Testis (tissue), 3 donors: ENCODE results near the gene RNASEL. TPM values are rescaled to one million over a fixed set of nuclear protein-coding genes. Genes with fewer than 3 reads are reported as not detected.

Experiments used
- DNase-seq: peaks from one replicate; pipeline ENCODE4 v3.0.0-alpha.2; 2019
- H3K27ac ChIP-seq, 2 donors: fragments of 200-600 bp; sonication (generic); one replicate each; pipeline ENCODE4 v1.5.1; 2019
- H3K27me3 ChIP-seq: fragments of 200-600 bp; sonication (generic); one replicate; pipeline ENCODE4 v1.5.1; 2019
- H3K36me3 ChIP-seq: fragments of 200-600 bp; sonication (generic); one replicate; pipeline ENCODE4 v1.5.1; 2017; ENCODE audit warnings: low read depth; ENCODE audit errors: missing control alignments
- H3K4me1 ChIP-seq: fragments of 200-600 bp; sonication (generic); one replicate; pipeline ENCODE4 v1.5.1; 2019
- H3K4me3 ChIP-seq, 2 donors: fragments of 200-600 bp; sonication (generic); one replicate each; pipeline ENCODE4 v1.5.1; 2017 to 2019
- H3K9me3 ChIP-seq: fragments of 200-600 bp; sonication (generic); one replicate; pipeline ENCODE4 v1.5.1; 2017
- POLR2A ChIP-seq: fragments of 450-650 bp; IDR thresholded peaks from one replicate; pipeline ENCODE4 v1.6.1; 2017; ENCODE audit warnings: antibody characterized with exemption, mild to moderate bottlenecking, moderate library complexity
- WGBS, 2 donors: methylation state at CpG; one replicate each; pipeline ENCODE4 v1.1.5; 2018; 5-methylcytosine and 5-hydroxymethylcytosine counted together
- intact Hi-C: fragments of 100-400 bp; cut with DNase I; formaldehyde crosslinking; loops from one replicate; pipeline ENCODE4 v1.15.1; 2023; ENCODE audit warnings: low total_unique reads
- polyA plus RNA-seq: library from polyadenylated mRNA; stranded (reverse); fragments of 350-450 nt; fragmentation: Illumina TruSeq; extraction: RNeasy Lipid Tissue Mini Kit (QIAGEN cat#74804); gene quantifications from one replicate; pipeline ENCODE4 v1.2.3, GENCODE V29; 2014; ENCODE audit warnings: low read depth, low replicate concordance; ENCODE audit not compliant: insufficient read depth
- total RNA-seq, 2 donors: library from RNA; depleted of rRNA; stranded (reverse); fragments of >200 nt; gene quantifications; one replicate each; pipeline ENCODE4 v1.2.3, GENCODE V29; 2016
- TF ChIP-seq, protein P1 (sequence below), 3 experiments: fragments of 450-650 bp in 2 of 3; fragments of 200-600 bp in 1 of 3; sonication (generic) in 1 of 3; IDR thresholded peaks; one replicate each; pipeline ENCODE4 v1.5.1; 2016 to 2019; ENCODE audit warnings: antibody characterized with exemption in 3 of 3, mild to moderate bottlenecking in 2 of 3, moderate library complexity in 1 of 3

The RNASEL gene
- total and polyA plus RNA-seq, 3 donors from 2014 or later, result 4.7 to 7.5 (median 5.4) TPM

DNA sequence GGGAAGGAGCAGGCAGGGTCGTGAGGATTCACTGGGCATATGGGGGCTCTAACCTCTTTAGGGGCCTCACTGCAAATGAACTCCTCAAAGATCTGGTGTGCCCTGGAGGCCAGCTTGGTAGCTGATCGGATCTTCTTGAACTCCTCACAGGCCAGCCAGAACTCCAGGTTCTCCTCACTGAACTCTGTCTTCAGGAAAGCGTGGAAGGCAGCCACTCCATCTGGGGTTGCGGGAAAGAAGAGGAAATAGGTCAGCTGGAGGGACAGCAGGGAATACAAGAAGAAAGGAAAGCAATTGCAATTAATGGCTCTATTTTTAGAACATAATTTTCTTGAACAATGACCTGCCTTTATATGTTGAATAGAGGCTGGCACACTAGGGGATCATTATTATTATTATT is 12.9 kb upstream of the RNASEL start:
- intact Hi-C loops, result loop anchor here (2.0 kb wide), 1 partner anchor 181 kb away; no protein-coding TSS in a partner anchor
- no peak for DNase-seq

DNA sequence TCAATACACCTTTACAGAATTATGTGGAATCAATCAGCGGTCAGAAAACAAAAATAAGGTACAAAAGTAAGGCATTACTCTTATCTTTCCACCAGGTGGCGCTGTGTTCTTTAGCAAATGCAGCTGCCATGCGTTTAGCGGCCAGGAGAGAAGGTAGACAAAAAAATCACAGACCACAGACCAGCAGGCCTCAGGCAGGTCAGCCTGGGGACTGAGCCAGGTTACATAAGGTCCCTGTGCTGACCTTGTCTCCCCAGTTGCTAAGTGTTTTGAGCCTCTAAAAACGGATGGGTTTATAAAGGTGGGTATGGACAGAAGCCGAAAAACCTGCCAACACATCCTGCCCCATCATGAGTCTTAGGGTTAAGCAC is 12.3 kb upstream of the RNASEL start:
- H3K27me3 ChIP-seq, result no peaks in the 10 kb centered on the region
- peaks cover 14% of the 10 kb centered on the region for H3K4me1 ChIP-seq
- peak; percentile 75 for DNase-seq
- H3K4me3 ChIP-seq, result no peak overlapping the region
- intact Hi-C loops, result loop anchor here (2.0 kb wide), 1 partner anchor 181 kb away; no protein-coding TSS in a partner anchor
- no peaks in the 10 kb centered on the region for H3K36me3 ChIP-seq
- peak overlapping the region in 1 of 2 donors; percentile 18 for H3K27ac ChIP-seq
- TF ChIP-seq, protein P1, sequence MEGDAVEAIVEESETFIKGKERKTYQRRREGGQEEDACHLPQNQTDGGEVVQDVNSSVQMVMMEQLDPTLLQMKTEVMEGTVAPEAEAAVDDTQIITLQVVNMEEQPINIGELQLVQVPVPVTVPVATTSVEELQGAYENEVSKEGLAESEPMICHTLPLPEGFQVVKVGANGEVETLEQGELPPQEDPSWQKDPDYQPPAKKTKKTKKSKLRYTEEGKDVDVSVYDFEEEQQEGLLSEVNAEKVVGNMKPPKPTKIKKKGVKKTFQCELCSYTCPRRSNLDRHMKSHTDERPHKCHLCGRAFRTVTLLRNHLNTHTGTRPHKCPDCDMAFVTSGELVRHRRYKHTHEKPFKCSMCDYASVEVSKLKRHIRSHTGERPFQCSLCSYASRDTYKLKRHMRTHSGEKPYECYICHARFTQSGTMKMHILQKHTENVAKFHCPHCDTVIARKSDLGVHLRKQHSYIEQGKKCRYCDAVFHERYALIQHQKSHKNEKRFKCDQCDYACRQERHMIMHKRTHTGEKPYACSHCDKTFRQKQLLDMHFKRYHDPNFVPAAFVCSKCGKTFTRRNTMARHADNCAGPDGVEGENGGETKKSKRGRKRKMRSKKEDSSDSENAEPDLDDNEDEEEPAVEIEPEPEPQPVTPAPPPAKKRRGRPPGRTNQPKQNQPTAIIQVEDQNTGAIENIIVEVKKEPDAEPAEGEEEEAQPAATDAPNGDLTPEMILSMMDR (IDR thresholded peaks at IDR 0.05), result peak; percentile 96 to 98 (median 97)
- no peak for TF ChIP-seq POLR2A
- 18 to 21% methylated on average over 6 of the region's 6 CpGs for WGBS, 2 donors
- no peaks in the 10 kb centered on the region for H3K9me3 ChIP-seq

More for the DNA sequence above, 12.9 kb upstream of the RNASEL start:
- Histone ChIP-seq H3K36me3 (no peaks in the 10 kb centered on the region), H3K27ac (no peak overlapping the region), H3K27me3 (no peaks in the 10 kb centered on the region), H3K9me3 (no peaks in the 10 kb centered on the region), H3K4me3 (no peak overlapping the region), H3K4me1 (peaks cover 14% of the 10 kb centered on the region)
- 60 to 83% methylated on average over 4 of the region's 4 CpGs for WGBS, 2 donors
- TF ChIP-seq, protein P1 (IDR thresholded peaks at IDR 0.05), result no peak
- TF ChIP-seq POLR2A, result no peak

DNA sequence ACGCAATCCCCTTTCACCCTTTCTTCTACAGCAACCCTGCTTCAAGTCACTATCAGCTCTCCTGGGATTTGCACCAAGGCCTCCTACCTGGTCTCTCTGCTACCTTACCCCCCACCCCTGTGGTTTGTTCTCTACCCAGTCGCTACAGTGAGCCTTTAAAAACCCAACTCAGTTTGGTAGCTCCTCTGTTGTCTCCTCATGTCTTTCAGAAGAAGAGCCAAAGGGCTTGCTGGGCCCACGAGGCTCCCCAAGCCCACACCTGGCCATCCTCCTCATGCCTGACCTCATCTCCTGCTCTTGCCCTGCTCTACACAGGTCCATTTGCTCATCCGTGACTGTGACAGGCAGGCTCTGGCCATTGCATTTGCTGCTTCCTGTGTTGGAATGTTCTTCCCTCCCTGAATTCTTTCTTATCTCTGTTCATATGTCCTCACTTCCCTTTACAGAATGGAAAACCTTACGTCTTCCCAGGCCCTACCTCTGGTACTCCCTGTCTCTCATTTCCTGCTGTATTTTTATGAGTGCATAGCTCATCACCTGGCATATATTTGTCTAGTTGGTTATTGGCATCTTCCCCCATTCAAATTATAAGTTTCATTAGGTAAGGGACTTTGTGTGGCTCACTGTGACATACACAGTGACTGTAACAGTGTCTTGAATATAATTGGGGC is 11.8 kb upstream of the RNASEL start:
- Histone ChIP-seq H3K27ac (peak overlapping the region in 1 of 2 donors; percentile 18), H3K9me3 (no peaks in the 10 kb centered on the region), H3K4me3 (no peak overlapping the region), H3K27me3 (no peaks in the 10 kb centered on the region), H3K4me1 (peaks cover 14% of the 10 kb centered on the region), H3K36me3 (no peaks in the 10 kb centered on the region)
- no peak for DNase-seq
- 67% methylated on average over 5 of the region's 5 CpGs for WGBS, 2 donors
- TF ChIP-seq, protein P1 (IDR thresholded peaks at IDR 0.05), result no peak
- no peak for TF ChIP-seq POLR2A
- intact Hi-C loops, result loop anchor here (2.0 kb wide), 1 partner anchor 182 kb away; no protein-coding TSS in a partner anchor

- peaks cover 14% of the 10 kb centered on the region for H3K4me1 ChIP-seq
- no peaks in the 10 kb centered on the region for H3K9me3 ChIP-seq
- no peak overlapping the region for H3K27ac ChIP-seq
- DNase-seq, result no peak
- TF ChIP-seq, protein P1 (IDR thresholded peaks at IDR 0.05), result no peak
- no peak for TF ChIP-seq POLR2A
- no peaks in the 10 kb centered on the region for H3K36me3 ChIP-seq
- intact Hi-C loops, result loop anchor here (2.0 kb wide), 1 partner anchor 183 kb away; no protein-coding TSS in a partner anchor
- no peak overlapping the region for H3K4me3 ChIP-seq
- no peaks in the 10 kb centered on the region for H3K27me3 ChIP-seq
- 88% methylated on average over 16 to 17 of the region's 17 CpGs for WGBS, 2 donors
Observed at GRCh38 chr1:182600036-182600713, 11.1 kb upstream of the RNASEL start.
